Raji (cell line): ENCODE data around the gene KCTD13.
A peak's percentile ranks its signal among the peaks of the same experiment; 100 is the strongest.

Experiments used
- POLR2A ChIP-seq: IDR thresholded peaks from 2 replicates; pipeline ENCODE4 v1.6.1; 2011; ENCODE audit warnings: low read depth, low read length, control low read depth; ENCODE audit not compliant: insufficient read depth

KCTD13 gene

GRCh38 chr16:29871822-29872546, 54.0 kb downstream of the KCTD13 start:
- TF ChIP-seq POLR2A = no peak

GRCh38 chr16:29868396-29869009, 57.5 kb downstream of the KCTD13 start:
- no peak for TF ChIP-seq POLR2A

- no peak for TF ChIP-seq POLR2A
Measured at GRCh38 chr16:29864205-29864604, 61.8 kb downstream of the KCTD13 start.

GRCh38 chr16:29863669-29863984, 62.4 kb downstream of the KCTD13 start:
- no peak for TF ChIP-seq POLR2A

- TF ChIP-seq POLR2A = peak; percentile 61
Measured at GRCh38 chr16:29862884-29863668, 63.0 kb downstream of the KCTD13 start, which contains the start of gene CDIPT. Gene CDIPT, minus strand, starts transcription at chr16:29863226. Its CDS starts 369 bp downstream, at chr16:29862857.

- TF ChIP-seq POLR2A = no peak
Measured at GRCh38 chr16:29862383-29862883, 63.6 kb downstream of the KCTD13 start.

GRCh38 chr16:29860218-29860617, 65.8 kb downstream of the KCTD13 start:
- TF ChIP-seq POLR2A = no peak

GRCh38 chr16:29858974-29859373, 67.1 kb downstream of the KCTD13 start:
- no peak for TF ChIP-seq POLR2A

- TF ChIP-seq POLR2A = no peak
Measured at GRCh38 chr16:29858149-29858849, 67.7 kb downstream of the KCTD13 start.

- TF ChIP-seq POLR2A = no peak
Measured at GRCh38 chr16:29857133-29857760, 68.8 kb downstream of the KCTD13 start.
